Gastroesophageal sphincter (tissue), 4 donors: Measurements from ENCODE around the gene VPS8. TPM values are rescaled to one million over a fixed set of nuclear protein-coding genes. Genes with fewer than 3 reads are reported as not detected.

Experiments used
- ATAC-seq: fragments of 150-250 bp; one replicate; pipeline ENCODE4 v1.9.1; 2016; ENCODE audit warnings: mild to moderate bottlenecking, moderate library complexity
- H3K27ac ChIP-seq, 4 donors: fragments of 200-600 bp; sonication (generic) in 3 of 4; 1 replicate in 3 of 4; 2 replicates in 1 of 4; pipeline ENCODE4 v1.5.1; 2016 to 2019
- H3K27me3 ChIP-seq: fragments of 200-600 bp; sonication (generic); one replicate; pipeline ENCODE4 v1.5.1; 2019
- H3K36me3 ChIP-seq, 2 donors: fragments of 200-600 bp; sonication (generic); one replicate each; pipeline ENCODE4 v1.5.1; 2019; ENCODE audit warnings: control low read depth in 1 of 2
- H3K4me1 ChIP-seq, 3 donors: fragments of 200-600 bp; sonication (generic); 1 replicate in 2 of 3; 2 replicates in 1 of 3; pipeline ENCODE4 v1.5.1; 2016 to 2019; ENCODE audit warnings: control low read depth in 2 of 3
- H3K4me3 ChIP-seq, 2 donors: fragments of 200-600 bp; sonication (generic); one replicate each; pipeline ENCODE4 v1.5.1; 2019; ENCODE audit warnings: mild to moderate bottlenecking in 1 of 2, moderate library complexity in 1 of 2
- H3K9me3 ChIP-seq, 3 donors: fragments of 200-600 bp; sonication (generic); one replicate each; pipeline ENCODE4 v1.5.1; 2017 to 2019; ENCODE audit warnings: control low read depth in 2 of 3
- CTCF ChIP-seq, 4 experiments: fragments of 200-600 bp in 2 of 4; fragments of 450-650 bp in 2 of 4; sonication (generic) in 1 of 4; IDR thresholded peaks; one replicate each; pipeline ENCODE4 v1.5.1; 2017 to 2019; ENCODE audit warnings: antibody characterized with exemption in 4 of 4, mild to moderate bottlenecking in 2 of 4, moderate library complexity in 2 of 4
- EP300 ChIP-seq: sonication (generic); formaldehyde crosslinking; IDR thresholded peaks from one replicate; pipeline ENCODE4 v1.6.1; 2017; ENCODE audit warnings: antibody characterized with exemption, mild to moderate bottlenecking
- POLR2A ChIP-seq, 2 donors: fragments of 450-650 bp; IDR thresholded peaks; one replicate each; pipeline ENCODE4 v1.6.1; 2017; ENCODE audit warnings: antibody characterized with exemption in 2 of 2, mild to moderate bottlenecking in 2 of 2, moderate library complexity in 1 of 2
- POLR2AphosphoS5 ChIP-seq: sonication (generic); formaldehyde crosslinking; IDR thresholded peaks from one replicate; pipeline ENCODE4 v1.6.1; 2017; ENCODE audit warnings: antibody characterized with exemption
- WGBS, 2 donors: methylation state at CpG; one replicate each; pipeline ENCODE4 v1.1.5; 2018; ENCODE audit warnings: low coverage in 1 of 2; 5-methylcytosine and 5-hydroxymethylcytosine counted together
- total RNA-seq, 4 donors: library from RNA; depleted of rRNA; stranded (reverse); fragments of >200 nt; gene quantifications; one replicate each; pipeline ENCODE4 v1.1.0, GENCODE V29; 2016

Gene VPS8
- total RNA-seq, 4 donors from 2014 or later: 27.1 to 72.5 (median 40.8) TPM

- no peak for ATAC-seq
- no peaks in the 10 kb centered on the region for H3K36me3 ChIP-seq
- H3K4me3 ChIP-seq: no peak overlapping the region
- H3K27me3 ChIP-seq: no peaks in the 10 kb centered on the region
- WGBS, 2 donors: 51 to 54% methylated on average over 4 of the region's 4 CpGs
- H3K9me3 ChIP-seq: no peaks in the 10 kb centered on the region
- H3K27ac ChIP-seq: no peak overlapping the region
- no peak for TF ChIP-seq POLR2AphosphoS5
- TF ChIP-seq CTCF (IDR thresholded peaks at IDR 0.05): no peak
- no peak for TF ChIP-seq POLR2A (IDR thresholded peaks at IDR 0.05)
- no peak for TF ChIP-seq EP300
- H3K4me1 ChIP-seq: peaks cover 0 to 31% (median 0%) of the 10 kb centered on the region in 3 donors
Measured at GRCh38 chr3:185094697-185095096, 282.7 kb downstream of the VPS8 start.

Other genes with a start within 250 kb of the VPS8 start
- gene MAGEF1, start 100.1 kb upstream of the VPS8 start, total RNA-seq: 10 to 100 TPM; 36.9 to 47.8 (median 41.9) TPM